Stimulated activated CD8-positive, alpha-beta memory T cell treated with anti-CD3 and anti-CD28 coated beads, Interleukin-15, amount 100 ng/mL, for 48 hours (primary cell): ENCODE measurements around the gene SCN1B.

ENCODE experiments used
- DNase-seq, 2 donors: peaks; one replicate each; pipeline ENCODE4 v3.0.0-alpha.2; 2020; ENCODE audit warnings: low read depth in 2 of 2

Gene SCN1B

GRCh38 chr19:35074426-35075201 lies 44.3 kb downstream of the SCN1B start:
- DNase-seq = no peak

- DNase-seq = no peak
These were observed 45.1 kb downstream of the SCN1B start for GRCh38 chr19:35075202-35076025.

GRCh38 chr19:35076026-35076370 lies 45.7 kb downstream of the SCN1B start:
- no peak for DNase-seq

- DNase-seq = no peak
These were observed 46.4 kb downstream of the SCN1B start for GRCh38 chr19:35076657-35077056.

GRCh38 chr19:35077411-35078223 lies 47.3 kb downstream of the SCN1B start:
- no peak for DNase-seq

GRCh38 chr19:35079826-35080225 lies 49.6 kb downstream of the SCN1B start:
- no peak for DNase-seq

- no peak for DNase-seq
These were observed 50.4 kb downstream of the SCN1B start for GRCh38 chr19:35080613-35081170.

GRCh38 chr19:35081201-35081600 lies 50.9 kb downstream of the SCN1B start:
- no peak for DNase-seq

- DNase-seq = no peak
These were observed 53.6 kb downstream of the SCN1B start for GRCh38 chr19:35083691-35084508.

GRCh38 chr19:35084509-35084762 lies 54.2 kb downstream of the SCN1B start:
- no peak for DNase-seq

GRCh38 chr19:35085947-35086346 lies 55.7 kb downstream of the SCN1B start:
- DNase-seq = no peak

- DNase-seq = no peak
These were observed 56.2 kb downstream of the SCN1B start for GRCh38 chr19:35086455-35086854.

GRCh38 chr19:35087393-35087792 lies 57.1 kb downstream of the SCN1B start:
- no peak for DNase-seq

- no peak for DNase-seq
These were observed 58.1 kb downstream of the SCN1B start for GRCh38 chr19:35088131-35088913.

- no peak for DNase-seq
These were observed 59.3 kb downstream of the SCN1B start for GRCh38 chr19:35089554-35089953.
